HG03159 (cell line): ENCODE measurements around the gene KCTD1.

ENCODE experiments used
- ATAC-seq: cut with Tn5 transposase; IDR thresholded peaks from one replicate; pipeline ENCODE4 v1.9.1; 2021; ENCODE audit warnings: mild to moderate bottlenecking, moderate library complexity; ENCODE audit not compliant: unreplicated experiment

Gene KCTD1

DNA sequence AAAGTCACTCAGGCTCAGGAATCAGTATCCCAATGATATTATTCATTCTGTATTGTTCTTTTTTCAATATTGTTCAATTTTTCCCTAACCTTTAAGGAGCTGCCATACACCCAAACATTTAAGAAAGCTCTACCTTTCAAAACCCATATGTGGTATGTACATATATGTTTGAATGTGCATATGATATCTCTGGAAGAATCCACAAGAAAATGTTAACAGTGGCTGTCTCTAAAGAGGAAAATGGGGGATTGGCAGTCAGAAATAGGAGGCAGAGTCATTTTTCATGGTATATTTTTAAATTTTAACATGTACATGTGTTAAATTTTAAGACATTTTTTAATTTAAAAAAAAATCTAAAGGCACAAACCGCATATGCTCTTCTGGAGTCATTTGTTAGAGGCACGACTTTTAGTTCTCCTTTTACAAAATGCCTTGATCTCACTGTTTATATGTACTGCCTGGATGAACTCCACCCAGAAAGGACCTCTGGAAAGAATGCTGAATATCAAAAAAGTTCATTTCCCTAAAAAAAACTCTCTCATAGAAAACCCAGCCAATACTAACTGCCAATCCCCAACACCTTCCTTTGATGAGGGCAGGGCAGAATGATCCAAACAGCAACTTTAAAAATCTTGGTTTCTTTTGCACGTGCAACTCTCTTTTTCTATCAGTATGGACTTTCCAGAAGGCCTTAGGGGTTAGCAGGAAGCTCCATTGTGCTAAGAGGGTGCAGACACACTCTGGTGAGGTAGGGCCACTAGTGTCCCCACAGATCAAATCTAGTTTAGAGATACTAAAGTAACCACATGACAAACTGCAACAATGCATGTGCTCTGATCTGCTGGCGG, 23.6 kb downstream of the KCTD1 start:
- ATAC-seq: no peak

DNA sequence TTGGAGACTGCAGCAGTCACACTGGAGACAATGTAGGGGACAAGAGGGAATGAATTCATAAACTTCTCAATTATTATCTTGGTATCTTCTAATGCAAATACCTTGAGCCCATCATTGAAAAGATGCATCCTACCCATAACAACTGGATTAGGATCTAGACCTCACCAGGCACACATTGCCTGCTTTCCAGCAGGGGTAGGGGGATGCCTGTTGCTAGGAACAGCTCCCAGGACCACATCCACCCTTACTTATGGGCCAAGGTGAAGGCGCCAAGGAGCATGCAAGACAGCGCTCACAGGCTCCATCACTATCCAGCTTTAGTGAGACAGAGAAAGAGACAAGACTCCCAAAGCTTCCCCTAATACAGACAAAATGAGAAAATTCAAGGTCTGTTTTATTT, 24.4 kb downstream of the KCTD1 start:
- ATAC-seq: no peak

DNA sequence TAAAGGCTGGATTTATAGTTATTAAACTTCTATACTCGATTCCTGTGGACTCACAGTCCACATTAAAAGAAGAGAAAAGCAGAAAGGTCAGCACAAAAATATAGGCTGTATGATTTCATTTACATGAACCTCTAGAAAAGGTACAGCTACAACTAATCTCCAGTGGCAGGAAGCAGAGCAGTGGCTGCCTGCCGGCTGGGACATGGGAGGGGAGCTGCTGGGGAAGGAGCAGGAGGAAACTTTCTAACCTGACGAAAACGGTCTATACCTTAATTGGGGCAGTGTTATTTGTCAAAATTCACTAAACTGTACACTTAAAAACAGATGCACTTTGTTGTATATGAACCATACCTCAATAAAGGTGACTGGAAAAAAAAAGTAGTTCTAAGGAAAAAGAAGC, 26.7 kb downstream of the KCTD1 start:
- ATAC-seq: no peak

DNA sequence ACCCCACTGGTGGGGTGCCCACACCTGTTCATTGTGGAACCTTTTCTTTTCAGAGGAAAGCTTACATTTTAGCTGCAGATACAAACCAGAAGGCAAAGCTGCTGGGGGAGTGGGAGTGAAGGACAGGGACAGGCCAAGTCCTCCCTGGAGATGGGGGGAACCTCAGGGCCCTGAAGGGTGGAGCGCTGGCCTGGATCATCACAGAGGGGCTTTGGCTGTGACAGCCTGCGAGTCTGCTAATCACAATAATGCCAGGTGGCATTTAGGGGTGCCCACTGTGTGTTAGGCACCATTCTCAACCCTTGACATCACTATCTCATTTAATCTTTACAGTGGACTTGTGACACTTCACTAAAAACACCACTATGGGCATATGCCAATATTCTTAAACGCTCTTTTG, 27.4 kb downstream of the KCTD1 start:
- no peak for ATAC-seq

- ATAC-seq: no peak
Observed at GRCh38 chr18:26519114-26519513, 29.2 kb downstream of the KCTD1 start.

GRCh38 chr18:26516964-26517363, 31.4 kb downstream of the KCTD1 start:
- ATAC-seq: no peak

DNA sequence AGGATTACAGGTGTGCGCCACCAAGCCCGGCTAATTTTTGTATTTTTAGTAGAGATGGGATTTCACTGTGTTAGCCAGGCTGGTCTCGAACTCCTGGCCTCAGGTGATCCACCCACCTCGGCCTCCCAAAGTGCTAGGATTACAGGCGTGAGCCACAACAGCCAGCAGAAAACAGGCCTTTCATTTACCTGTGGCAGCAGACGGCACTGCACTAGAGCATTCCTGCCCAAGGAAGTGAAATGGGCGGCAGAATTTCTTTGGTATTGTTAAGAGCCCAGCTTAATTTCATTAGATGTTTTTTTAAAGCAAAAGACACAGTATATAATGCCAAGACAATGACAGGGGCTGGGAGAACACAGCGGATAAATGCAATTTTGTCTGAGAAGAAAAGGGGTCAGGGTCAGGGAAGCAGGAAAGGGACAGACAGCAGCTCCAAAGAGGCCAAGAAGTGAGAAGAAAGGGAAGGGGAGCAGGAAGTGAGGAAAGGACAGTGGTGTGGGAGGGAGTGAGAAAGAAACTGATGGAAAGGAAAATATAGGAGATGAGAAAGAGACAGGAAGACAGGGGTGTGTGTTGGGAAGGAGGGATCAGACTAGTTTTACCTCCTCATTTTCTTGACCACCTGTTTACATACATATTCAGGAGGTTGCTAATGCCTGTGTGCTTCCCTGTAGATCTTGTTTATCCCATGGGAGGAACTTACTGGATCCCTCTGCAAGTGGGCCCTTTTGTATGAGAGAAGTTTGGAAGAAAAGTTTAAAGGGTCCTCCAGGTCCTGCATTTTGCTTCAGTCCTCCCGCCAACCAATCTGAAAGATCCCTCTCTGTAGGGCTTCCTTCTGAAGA, 32.5 kb downstream of the KCTD1 start:
- ATAC-seq: no peak

- ATAC-seq: no peak
Observed at GRCh38 chr18:26511339-26512071, 36.8 kb downstream of the KCTD1 start.

DNA sequence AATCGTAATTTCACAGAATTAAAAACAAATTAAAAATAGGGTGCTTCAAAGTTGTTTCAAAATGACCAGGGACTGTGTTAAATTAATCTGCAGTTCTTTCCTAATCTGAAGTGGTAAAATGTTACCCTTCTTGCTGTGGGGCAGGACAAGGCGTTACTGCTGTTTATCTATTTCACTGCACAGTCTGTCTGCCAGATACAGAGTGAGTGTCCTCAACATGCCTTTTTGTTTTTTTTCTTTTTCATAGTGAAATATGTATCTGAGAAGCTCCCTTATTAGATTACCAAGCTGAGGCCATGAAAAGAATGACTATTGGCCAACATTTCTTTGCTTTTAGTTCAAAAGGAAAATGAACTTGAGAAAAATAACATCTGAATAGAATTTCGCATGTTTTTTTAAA, 38.0 kb downstream of the KCTD1 start:
- ATAC-seq: no peak

DNA sequence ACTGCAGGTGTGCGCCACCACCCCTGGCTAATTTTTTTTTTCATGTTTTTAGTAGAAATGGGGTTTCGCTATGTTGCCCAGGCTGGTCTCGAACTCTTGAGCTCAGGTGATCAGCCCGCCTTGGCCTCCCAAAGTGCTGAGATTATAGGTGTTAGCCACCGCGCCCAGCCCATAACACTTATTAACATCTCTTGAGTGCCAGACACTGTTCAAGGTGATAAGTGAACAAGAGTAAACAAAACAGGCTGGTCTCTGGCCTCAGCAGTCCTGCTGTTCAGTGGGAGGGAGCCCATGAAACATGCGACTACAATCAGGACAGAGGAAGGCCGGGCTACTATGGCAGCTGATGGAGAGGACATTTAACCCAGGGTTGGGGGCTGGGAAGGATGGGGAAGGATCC, 42.3 kb downstream of the KCTD1 start:
- ATAC-seq: no peak

DNA sequence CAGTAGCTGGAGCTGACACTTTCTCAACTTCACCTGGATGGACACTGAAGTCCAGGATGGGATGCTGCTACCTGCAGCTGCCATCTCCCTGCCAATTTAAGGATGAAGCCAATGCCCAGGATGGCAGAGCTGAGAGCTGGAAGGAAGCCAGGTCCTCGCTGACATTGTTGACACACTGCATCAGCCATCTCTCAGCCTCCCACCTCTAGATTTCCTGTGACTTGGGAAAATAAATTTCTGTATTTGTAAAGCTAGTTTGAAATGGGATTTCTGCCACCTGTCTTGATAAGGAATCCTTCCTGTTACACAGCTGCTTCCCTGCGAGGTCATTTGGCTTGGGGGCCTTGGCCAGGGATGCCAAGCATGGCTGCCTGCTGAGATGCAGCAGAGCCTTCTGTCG, 43.5 kb downstream of the KCTD1 start:
- ATAC-seq: no peak

DNA sequence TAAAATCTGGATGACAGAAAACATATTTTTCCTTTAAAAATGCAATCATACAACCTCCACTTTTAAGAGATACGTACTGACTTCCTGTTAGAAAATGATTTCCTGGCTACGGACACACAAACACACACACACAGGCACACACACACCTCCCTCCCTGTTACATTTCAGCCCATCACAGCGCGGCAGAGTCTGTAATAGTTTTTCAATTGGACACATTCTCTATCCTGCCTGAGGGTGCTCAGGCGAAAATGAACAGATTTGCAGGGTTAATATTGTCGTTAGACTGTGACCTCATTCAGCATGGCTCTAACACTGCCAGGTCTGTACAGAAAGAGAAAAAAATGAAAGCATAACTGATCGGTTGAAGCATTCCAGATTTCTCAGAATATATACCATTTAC, 45.0 kb downstream of the KCTD1 start:
- no peak for ATAC-seq

- ATAC-seq: no peak
Observed at GRCh38 chr18:26502823-26503222, 45.5 kb downstream of the KCTD1 start.

DNA sequence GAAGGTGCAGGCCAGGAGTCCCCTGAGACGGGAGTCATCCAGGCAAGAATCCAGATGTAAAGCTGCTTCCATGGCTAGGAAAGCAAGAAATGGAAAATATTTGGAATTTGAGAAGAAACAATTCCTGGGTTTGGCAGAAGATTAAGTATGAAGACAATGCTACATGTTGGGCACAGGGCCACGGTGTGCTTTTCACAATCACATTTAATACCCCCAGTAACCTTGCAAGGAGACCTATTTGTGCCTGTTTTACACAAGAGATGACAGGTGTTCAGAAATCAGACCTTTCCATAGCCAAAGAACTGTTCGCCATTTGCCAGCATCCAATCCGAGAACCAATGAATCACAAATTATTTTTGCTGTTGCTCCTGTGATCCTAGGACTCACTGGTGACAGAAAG, 50.5 kb downstream of the KCTD1 start:
- ATAC-seq: no peak

DNA sequence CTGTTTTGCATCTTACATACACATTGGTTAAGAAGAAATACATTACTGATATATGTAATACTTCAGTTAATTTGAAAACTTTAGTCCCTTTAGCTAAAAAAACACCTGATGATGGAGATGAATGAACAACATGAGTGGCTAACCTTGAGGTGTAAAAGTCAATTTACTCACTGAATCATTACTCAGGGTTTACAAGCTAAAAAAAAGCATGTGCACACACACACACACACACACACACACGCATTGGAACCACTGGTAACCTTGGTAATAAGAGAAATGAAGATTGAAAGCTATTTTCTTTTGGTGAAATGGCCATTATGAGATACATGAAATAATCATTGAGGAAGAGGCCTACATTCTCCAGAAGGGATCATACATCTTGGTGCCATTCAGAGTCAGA, 51.8 kb downstream of the KCTD1 start:
- no peak for ATAC-seq

DNA sequence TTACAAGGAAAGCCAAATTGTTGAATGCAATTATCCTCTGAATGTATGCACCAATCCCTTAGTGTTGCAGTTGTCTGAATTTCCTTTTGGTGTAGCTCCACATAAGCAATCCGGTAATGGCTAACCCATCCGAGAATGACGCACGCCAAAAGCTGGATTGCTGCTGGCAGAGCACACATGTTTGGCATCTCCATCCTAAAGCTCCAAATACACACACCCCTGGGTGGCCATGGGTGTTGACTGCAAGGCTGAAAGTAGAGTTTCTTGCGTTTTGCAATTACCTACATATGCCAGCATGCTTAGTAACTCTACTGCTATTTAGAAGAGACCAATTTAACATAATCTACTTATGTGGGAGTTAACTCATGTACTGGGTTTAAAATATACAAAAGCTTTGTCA, 53.1 kb downstream of the KCTD1 start:
- no peak for ATAC-seq

- no peak for ATAC-seq
Observed at GRCh38 chr18:26493021-26493420, 55.3 kb downstream of the KCTD1 start.

- no peak for ATAC-seq
Observed at GRCh38 chr18:26491194-26491816, 57.0 kb downstream of the KCTD1 start.

DNA sequence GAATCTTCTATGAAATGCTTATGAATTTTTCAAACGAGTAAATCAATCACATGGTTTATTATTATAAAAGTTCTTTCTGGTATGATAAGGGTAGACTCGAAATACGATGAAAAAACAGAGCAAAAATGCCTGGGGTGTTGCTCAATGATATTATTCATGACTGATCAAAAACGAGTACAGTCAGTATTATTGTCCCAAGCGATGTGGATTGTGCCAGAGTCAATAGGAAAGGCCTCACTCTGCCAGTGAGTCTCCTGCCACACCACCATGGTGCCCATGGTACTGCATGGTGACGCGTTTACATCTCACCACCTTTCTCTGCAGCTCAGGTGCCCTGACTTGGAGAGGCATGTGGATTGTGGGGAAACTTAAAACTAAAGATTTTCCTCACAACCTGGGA, 58.5 kb downstream of the KCTD1 start:
- ATAC-seq: no peak

DNA sequence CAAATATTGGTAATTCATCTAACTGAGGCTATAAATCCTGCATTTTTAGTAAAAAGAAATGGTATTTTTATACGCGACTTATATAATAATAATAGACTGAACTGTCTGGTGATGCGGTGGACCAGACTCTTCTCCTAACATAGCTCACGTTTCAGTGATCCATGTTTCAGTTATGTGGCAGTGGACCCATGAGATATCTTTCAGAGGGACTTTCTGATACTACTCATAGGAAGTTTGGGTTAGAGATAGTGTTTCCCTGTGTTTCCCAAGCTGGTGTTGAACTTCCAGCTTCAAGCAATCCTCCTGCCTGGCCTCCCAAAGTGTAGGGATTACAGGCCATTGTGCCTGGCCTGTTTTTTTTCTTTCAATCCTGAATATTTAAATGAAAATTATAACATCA, 59.2 kb downstream of the KCTD1 start:
- ATAC-seq: no peak

DNA sequence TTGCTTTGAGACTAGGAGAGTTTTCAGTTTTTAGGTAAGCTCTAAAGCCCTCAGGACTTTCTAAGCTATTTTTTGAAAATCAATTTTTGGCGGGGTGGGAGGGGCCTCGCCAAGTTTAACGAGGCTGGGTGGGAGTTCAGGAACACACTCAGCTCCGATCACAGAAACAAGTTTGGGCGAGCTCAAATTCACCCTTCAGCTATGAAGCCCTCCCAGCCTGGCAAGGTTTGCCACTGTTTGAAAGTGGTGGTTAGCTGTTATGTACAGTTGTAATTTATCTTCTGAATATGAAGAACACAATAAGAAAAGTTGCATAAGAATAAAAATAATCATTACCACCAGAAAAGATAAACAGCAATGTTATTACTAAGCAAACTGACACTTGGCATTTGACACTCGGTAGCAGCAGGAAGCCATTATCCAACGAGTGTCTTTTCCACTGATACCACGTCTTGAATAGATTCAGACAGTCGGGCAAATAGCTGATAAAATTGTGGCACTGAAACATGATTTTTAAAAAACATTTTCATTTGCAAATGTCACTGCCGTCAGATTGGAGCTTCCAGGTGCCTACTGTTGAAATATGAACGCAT, 59.8 kb downstream of the KCTD1 start:
- ATAC-seq: no peak
